Body of pancreas (tissue), 4 donors: Measurements from ENCODE around the gene PAFAH2.

Source experiments
- POLR2A ChIP-seq, 3 donors: fragments of 450-650 bp; IDR thresholded peaks; one replicate each; pipeline ENCODE4 v1.6.1; 2016; ENCODE audit warnings: antibody characterized with exemption in 3 of 3, mild to moderate bottlenecking in 2 of 3
- TF ChIP-seq, protein P1 (sequence below), 7 experiments: fragments of 450-650 bp in 4 of 7; fragments of 200-600 bp in 3 of 7; sonication (generic) in 3 of 7; IDR thresholded peaks; one replicate each; pipeline ENCODE4 v1.5.1; 2016 to 2019; ENCODE audit warnings: antibody characterized with exemption in 7 of 7

DNA sequence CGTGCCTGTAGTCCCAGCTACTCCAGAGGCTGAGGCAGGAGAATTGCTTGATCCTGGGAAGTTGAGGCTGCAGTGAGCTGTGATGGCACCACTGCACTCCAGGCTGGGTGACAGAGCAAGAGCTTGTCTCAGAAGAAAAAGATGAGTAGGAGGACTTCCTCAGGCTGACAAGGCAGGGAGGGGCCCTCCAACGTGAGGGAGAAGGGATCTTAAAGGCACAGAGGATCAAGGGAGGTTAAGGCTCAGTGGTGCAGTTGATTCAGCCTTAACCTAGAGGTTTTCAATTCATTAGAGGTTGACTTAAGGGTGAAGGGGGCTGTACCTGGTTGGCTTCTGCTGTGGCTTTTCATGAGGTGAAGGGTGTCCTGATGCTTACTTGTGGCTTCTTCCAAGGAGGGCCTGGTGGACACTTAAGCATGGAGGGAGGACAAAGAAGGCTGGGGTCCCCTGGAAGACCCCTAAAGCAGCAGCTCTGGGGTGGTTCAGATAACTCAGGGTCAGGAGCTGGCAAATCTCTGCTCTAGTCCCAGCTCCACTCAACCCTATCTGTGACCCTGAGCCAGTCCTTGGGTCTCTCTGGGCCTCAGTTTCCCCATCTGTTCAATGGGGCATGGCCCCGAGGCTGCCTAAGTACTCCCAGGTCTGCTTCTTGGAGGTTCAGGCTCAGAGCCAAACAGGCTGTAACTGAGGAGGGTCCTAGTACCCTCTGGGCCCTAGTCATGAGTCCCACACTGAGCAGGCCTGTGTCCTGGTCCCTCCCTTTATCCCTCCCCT is 30.0 kb upstream of the PAFAH2 start:
- TF ChIP-seq, protein P1, sequence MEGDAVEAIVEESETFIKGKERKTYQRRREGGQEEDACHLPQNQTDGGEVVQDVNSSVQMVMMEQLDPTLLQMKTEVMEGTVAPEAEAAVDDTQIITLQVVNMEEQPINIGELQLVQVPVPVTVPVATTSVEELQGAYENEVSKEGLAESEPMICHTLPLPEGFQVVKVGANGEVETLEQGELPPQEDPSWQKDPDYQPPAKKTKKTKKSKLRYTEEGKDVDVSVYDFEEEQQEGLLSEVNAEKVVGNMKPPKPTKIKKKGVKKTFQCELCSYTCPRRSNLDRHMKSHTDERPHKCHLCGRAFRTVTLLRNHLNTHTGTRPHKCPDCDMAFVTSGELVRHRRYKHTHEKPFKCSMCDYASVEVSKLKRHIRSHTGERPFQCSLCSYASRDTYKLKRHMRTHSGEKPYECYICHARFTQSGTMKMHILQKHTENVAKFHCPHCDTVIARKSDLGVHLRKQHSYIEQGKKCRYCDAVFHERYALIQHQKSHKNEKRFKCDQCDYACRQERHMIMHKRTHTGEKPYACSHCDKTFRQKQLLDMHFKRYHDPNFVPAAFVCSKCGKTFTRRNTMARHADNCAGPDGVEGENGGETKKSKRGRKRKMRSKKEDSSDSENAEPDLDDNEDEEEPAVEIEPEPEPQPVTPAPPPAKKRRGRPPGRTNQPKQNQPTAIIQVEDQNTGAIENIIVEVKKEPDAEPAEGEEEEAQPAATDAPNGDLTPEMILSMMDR (IDR thresholded peaks at IDR 0.05) = no peak
- TF ChIP-seq POLR2A (IDR thresholded peaks at IDR 0.05) = no peak
